Measurements from ENCODE around the gene PTPRG. TPM values are rescaled to one million over a fixed set of nuclear protein-coding genes. Genes with fewer than 3 reads are reported as not detected.

Gene PTPRG
- polyA plus RNA-seq, 3 donors, result not detected

GRCh38 chr3:62020706-62021105 is 459.3 kb downstream of the PTPRG start:
- no peak overlapping the region for H3K4me3 Mint-ChIP-seq
- intact Hi-C loops (cut with micrococcal nuclease), result no loop called here
- H3K4me1 Mint-ChIP-seq, result no peaks in the 10 kb centered on the region

GRCh38 chr3:62022312-62022711 is 460.9 kb downstream of the PTPRG start:
- peaks cover 0 to 1% (median 0%) of the 10 kb centered on the region in 3 donors for H3K27me3 Mint-ChIP-seq (ENCODE audit: low read depth in 3 of 3)
- H3K9me3 Mint-ChIP-seq, result peaks cover 0 to 11% (median 3%) of the 10 kb centered on the region in 7 donors
- H3K36me3 ChIP-seq (replicated peaks in 1 of 2; ENCODE audit: control insufficient read depth in 1 of 2, insufficient read depth in 2 of 2, low read length in 2 of 2), result no peaks in the 10 kb centered on the region
- no peaks in the 10 kb centered on the region for H3K4me1 ChIP-seq (ENCODE audit: control insufficient read depth in 1 of 2, insufficient read depth in 2 of 2, low read length in 2 of 2)
- no peak overlapping the region for H3K9ac ChIP-seq (ENCODE audit: insufficient read depth, low read length, poor library complexity, severe bottlenecking)
- H3K36me3 Mint-ChIP-seq, result no peaks in the 10 kb centered on the region
- no CpG with 5 or more reads among the region's 4 CpGs for whole genome bisulfite sequencing (ENCODE audit: insufficient coverage)
- H3K4me3 Mint-ChIP-seq, result no peak overlapping the region
- no peaks in the 10 kb centered on the region for H4K20me1 ChIP-seq (ENCODE audit: insufficient read depth, low read length)
- no peaks in the 10 kb centered on the region for H3K27me3 ChIP-seq (ENCODE audit: control insufficient read depth in 2 of 2, insufficient read depth in 2 of 2, low read length in 2 of 2)
- no peaks in the 10 kb centered on the region for H3K4me1 Mint-ChIP-seq
- no peak for DNase-seq
- H3K9me3 ChIP-seq (replicated peaks in 1 of 2; ENCODE audit: control insufficient read depth in 1 of 2, insufficient read depth in 1 of 2, low read length in 2 of 2), result peaks cover 0 to 7% of the 10 kb centered on the region in 2 donors
- no peak for TF ChIP-seq CTCF (IDR thresholded peaks at IDR 0.05)
- no peak overlapping the region for H3K4me3 ChIP-seq (replicated peaks in 1 of 3; ENCODE audit: low read depth in 2 of 3, low read length in 3 of 3)
- H2AFZ ChIP-seq (ENCODE audit: insufficient read depth, low read depth, low read length, poor library complexity, severe bottlenecking), result no peak overlapping the region
- H3K79me2 ChIP-seq (ENCODE audit: insufficient read depth, low read length), result no peaks in the 10 kb centered on the region
- intact Hi-C loops (cut with micrococcal nuclease), result no loop called here
- no peak overlapping the region for H3K27ac Mint-ChIP-seq
- H3K4me2 ChIP-seq (replicated peaks; ENCODE audit: extremely low read depth, low read length, poor library complexity, severe bottlenecking), result no peak overlapping the region
- no peak overlapping the region for H3K27ac ChIP-seq (ENCODE audit: low read depth in 1 of 2, low read length in 2 of 2)

More at GRCh38 chr3:62020706-62021105, 459.3 kb downstream of the PTPRG start:
- Mint-ChIP-seq H3K27me3 (ENCODE audit: low read depth in 3 of 3) (peaks cover 0 to 1% (median 1%) of the 10 kb centered on the region in 3 donors), H3K9me3 (peaks cover 0 to 14% (median 3%) of the 10 kb centered on the region in 7 donors), H3K27ac (no peak overlapping the region), H3K36me3 (no peaks in the 10 kb centered on the region)
- no peak for TF ChIP-seq CTCF (IDR thresholded peaks at IDR 0.05)
- H4K20me1 ChIP-seq (ENCODE audit: insufficient read depth, low read length), result no peaks in the 10 kb centered on the region
- no peak for DNase-seq
- no peak overlapping the region for H3K4me3 ChIP-seq (replicated peaks in 1 of 3; ENCODE audit: low read depth in 2 of 3, low read length in 3 of 3)
- H3K36me3 ChIP-seq (replicated peaks in 1 of 2; ENCODE audit: control insufficient read depth in 1 of 2, insufficient read depth in 2 of 2, low read length in 2 of 2), result no peaks in the 10 kb centered on the region
- no peak overlapping the region for H2AFZ ChIP-seq (ENCODE audit: insufficient read depth, low read depth, low read length, poor library complexity, severe bottlenecking)
- 83% methylated on average over 1 of the region's 2 CpGs for WGBS (ENCODE audit: insufficient coverage)
- no peaks in the 10 kb centered on the region for H3K27me3 ChIP-seq (ENCODE audit: control insufficient read depth in 2 of 2, insufficient read depth in 2 of 2, low read length in 2 of 2)
- H3K79me2 ChIP-seq (ENCODE audit: insufficient read depth, low read length), result no peaks in the 10 kb centered on the region
- H3K4me1 ChIP-seq (ENCODE audit: control insufficient read depth in 1 of 2, insufficient read depth in 2 of 2, low read length in 2 of 2), result no peaks in the 10 kb centered on the region
- H3K9ac ChIP-seq (ENCODE audit: insufficient read depth, low read length, poor library complexity, severe bottlenecking), result no peak overlapping the region
- H3K27ac ChIP-seq (ENCODE audit: low read depth in 1 of 2, low read length in 2 of 2), result no peak overlapping the region
- peaks cover 0 to 7% of the 10 kb centered on the region in 2 donors for H3K9me3 ChIP-seq (replicated peaks in 1 of 2; ENCODE audit: control insufficient read depth in 1 of 2, insufficient read depth in 1 of 2, low read length in 2 of 2)
- H3K4me2 ChIP-seq (replicated peaks; ENCODE audit: extremely low read depth, low read length, poor library complexity, severe bottlenecking), result no peak overlapping the region
